GM18511 (cell line): ENCODE results near the gene NR1D2.
"Not testable (repeated sequence)": the region's sequence is repeated elsewhere in the genome, so short reads cannot be mapped to it uniquely, and the experiment has no call there.

ENCODE experiments used
- ATAC-seq: cut with Tn5 transposase; IDR thresholded peaks from one replicate; pipeline ENCODE4 v1.9.1; 2021; ENCODE audit warnings: mild to moderate bottlenecking, moderate library complexity; ENCODE audit not compliant: unreplicated experiment

NR1D2 gene

GRCh38 chr3:24002129-24002528 lies 57.0 kb downstream of the NR1D2 start:
- ATAC-seq = no peak

GRCh38 chr3:24003466-24003865 lies 58.4 kb downstream of the NR1D2 start:
- no peak for ATAC-seq

DNA sequence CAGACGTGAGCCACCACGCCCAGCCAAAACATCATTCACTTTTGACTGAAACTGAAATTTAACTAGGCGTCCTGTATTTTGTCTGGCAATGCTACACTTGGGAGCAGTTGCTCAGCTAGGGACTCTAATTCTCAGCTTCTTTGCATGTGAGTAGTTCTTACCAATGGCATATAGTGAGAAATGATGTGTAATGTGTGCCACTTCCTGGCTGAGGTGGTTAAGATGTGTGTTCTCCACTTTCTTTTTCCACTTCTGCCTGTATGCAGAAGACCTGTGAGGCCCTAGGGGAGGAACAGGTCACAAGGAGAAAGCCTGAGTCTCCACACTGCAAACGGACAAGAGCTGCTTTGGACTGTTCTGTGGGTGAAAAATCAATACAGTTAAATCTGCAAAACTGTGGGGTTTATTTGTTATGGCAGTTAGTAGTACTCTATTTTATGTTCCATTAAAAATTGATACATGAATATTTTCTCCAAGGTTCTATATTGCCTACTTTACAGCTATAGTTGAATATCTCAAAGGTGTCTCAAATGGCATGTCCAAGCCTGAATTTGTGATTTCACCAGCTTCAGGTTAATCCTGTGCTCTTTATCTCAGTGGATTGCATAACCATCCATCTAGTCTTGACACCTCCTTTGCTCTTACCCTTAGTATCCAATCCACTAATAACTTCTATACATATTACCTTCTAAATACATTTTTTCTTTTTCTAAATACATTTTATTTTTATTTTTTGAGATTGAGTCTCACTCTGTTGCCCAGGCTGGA lies 59.3 kb downstream of the NR1D2 start:
- peak; percentile 93 for ATAC-seq

- ATAC-seq = no peak
Observed at GRCh38 chr3:24005669-24006068, 60.6 kb downstream of the NR1D2 start.

DNA sequence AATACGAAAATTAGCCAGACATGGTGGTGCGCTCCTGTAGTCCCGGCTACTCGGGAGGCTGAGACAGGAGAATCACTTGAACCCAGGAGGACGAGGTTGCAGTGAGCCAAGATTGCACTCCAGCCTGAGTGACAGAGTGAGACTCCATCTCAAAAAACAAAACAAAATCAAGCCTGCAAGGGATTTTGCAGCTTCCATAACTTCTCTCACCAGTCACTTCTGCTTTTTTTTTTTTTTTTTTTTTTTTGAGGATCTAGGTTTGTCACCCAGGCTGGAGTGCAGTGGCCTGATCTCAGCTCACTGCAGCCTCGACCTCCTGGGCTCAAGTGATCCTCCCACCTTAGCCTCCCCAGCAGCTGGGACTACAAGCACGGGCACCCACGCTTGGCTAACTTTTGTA lies 65.7 kb downstream of the NR1D2 start:
- ATAC-seq = not testable (repeated sequence)

GRCh38 chr3:24012589-24013269 lies 67.6 kb downstream of the NR1D2 start:
- ATAC-seq = peak; percentile 74

GRCh38 chr3:24017305-24017704 lies 72.2 kb downstream of the NR1D2 start:
- no peak for ATAC-seq

DNA sequence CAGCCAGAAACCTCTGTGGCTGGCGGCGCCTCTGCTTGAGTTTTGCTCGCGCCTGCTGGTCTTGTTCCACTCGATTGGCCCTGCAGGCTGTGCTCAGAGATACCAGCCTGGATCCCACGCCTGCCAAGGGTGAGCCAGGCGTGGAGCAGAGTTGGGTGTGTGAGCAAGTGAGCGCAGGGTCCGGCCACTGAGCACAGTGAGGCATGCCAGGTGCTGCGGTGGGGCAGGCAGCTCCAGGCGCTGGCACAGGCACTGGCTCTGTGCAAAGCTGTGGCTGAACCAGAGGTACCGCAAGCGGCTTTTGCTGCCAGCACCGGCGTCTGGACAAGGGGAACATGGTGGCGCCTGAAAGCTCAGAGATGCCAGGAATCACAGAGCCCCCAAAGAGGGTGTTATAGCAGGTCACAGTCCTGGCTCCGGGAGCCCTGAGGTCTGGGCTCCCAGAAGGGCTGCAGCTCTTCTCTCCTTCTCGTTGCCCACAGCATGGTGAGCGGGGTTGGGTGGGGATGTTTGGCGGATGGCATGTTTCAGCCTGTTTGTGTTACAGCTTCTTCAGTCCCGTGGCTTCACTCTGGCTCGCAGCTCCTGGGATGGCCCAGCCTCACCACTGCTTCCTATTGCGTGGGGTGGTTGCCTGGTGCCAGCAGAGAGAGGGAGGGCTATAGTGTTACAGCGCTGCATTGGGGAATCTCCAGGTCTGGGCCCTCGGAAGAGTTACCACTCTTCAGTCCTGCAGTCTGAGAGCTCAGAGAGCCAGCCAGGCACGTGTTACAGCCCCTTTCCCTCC lies 73.9 kb downstream of the NR1D2 start:
- no peak for ATAC-seq

- ATAC-seq = no peak
Observed at GRCh38 chr3:24019585-24019984, 74.5 kb downstream of the NR1D2 start.

DNA sequence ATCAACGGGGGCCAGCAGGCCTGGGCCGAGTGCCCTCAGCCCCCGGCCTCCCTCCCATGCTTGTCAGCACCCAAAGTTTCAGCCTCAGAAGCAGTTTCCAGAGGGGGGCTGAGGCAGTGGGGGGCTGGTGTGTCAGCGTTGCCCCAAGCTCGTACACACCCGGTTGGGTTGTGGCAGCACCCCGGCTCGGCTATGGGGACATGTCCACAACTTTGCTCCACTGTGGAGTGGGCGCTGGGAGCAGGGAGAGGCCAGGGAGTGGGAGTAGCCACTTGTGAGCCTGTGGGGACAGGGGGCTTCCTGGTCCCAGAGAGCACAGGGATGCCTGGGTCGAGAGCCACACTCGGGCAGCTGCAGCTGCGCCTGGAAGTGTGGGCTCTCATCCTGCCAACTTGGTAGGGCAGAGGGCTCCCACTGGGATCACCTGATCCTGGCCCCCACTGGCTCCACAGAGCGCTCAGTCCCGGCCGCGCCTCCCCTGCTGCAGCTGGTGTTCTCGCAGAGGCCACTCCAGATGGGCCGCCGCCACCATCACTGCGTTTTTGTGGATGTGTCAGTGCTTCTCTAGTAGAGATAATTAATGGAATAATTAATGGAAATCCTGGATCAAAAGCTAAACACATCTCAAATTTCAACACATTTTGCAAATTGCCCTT lies 75.1 kb downstream of the NR1D2 start:
- no peak for ATAC-seq

DNA sequence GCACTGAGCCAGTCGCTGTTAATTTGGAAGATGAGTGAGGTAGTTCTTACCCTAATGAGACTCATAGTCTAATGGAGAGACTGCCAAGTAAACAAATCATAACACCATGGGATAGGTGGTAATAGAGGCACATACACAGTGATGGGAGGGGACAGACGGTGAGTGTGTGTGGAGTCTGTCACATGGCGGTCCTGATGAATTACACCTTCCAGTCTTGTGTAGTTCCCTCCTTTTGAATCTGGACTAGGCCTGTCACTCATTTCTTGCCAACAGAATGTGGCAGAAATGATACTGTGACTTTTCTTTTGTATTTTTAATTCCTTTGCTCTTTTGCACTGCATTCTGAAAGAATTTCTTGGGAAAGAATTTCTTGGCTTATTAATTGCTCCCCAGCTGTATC lies 78.1 kb downstream of the NR1D2 start:
- no peak for ATAC-seq

DNA sequence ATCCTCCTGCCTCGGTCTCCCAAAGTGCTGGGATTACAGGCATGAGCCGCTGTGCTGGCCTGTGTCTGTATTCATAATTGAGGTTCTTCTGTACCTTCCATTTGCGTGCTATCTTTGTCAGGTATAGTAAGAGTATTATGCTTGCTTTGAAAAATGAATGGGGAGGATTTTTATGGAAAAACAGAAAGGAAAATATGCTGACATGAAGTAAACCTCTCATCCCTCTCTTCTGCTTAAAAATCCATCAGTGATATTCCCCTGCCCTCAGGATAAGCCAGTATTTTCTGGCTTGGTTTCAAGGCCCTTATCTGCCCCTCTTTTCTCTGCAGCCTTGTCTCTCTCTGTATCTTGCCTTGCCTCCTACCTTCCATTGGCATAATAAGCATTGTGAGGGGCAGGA lies 80.7 kb downstream of the NR1D2 start:
- no peak for ATAC-seq

GRCh38 chr3:24026665-24027064 lies 81.6 kb downstream of the NR1D2 start:
- not testable (repeated sequence) for ATAC-seq

GRCh38 chr3:24027946-24028345 lies 82.9 kb downstream of the NR1D2 start:
- ATAC-seq = no peak
